Ishikawa (cell line): ENCODE measurements around the gene FBXO17.

Experiments used
- CREB1 ChIP-seq: IDR thresholded peaks from 2 replicates; pipeline ENCODE4 v1.6.1; 2012; ENCODE audit warnings: low read depth
- EGR1 ChIP-seq: IDR thresholded peaks from 2 replicates; pipeline ENCODE4 v1.6.1; 2012
- EP300 ChIP-seq: IDR thresholded peaks from 2 replicates; pipeline ENCODE4 v1.6.1; 2012; ENCODE audit warnings: borderline replicate concordance
- TAF1 ChIP-seq: IDR thresholded peaks from 2 replicates; pipeline ENCODE4 v1.6.1; 2012; ENCODE audit warnings: low read depth, mild to moderate bottlenecking
- YY1 ChIP-seq: IDR thresholded peaks from 2 replicates; pipeline ENCODE4 v1.6.1; 2012; ENCODE audit warnings: low read depth
- ZBTB7A ChIP-seq: IDR thresholded peaks from 2 replicates; pipeline ENCODE4 v1.6.1; 2012; ENCODE audit warnings: low read depth

- peak; percentile 92 for TF ChIP-seq CREB1
- 0 out of 2 replicates have a peak, but pooled peaks have one; percentile 33 for TF ChIP-seq ZBTB7A
- TF ChIP-seq TAF1 = peak; percentile 45
- TF ChIP-seq YY1 = peak; percentile 99
- TF ChIP-seq EGR1 = no peak; the same call in 1 of the 2 replicates
- TF ChIP-seq EP300 = no peak
Measured at GRCh38 chr19:38899447-38900201, 75.9 kb downstream of the FBXO17 start, which contains the start of the genes NFKBIB and SIRT2.
